ENCODE results near the gene ACTR1B. TPM values are rescaled to one million over a fixed set of nuclear protein-coding genes. Genes with fewer than 3 reads are reported as not detected.

Gene ACTR1B
- total RNA-seq, 1 experiment from 2014 or later = 58.2 TPM

DNA sequence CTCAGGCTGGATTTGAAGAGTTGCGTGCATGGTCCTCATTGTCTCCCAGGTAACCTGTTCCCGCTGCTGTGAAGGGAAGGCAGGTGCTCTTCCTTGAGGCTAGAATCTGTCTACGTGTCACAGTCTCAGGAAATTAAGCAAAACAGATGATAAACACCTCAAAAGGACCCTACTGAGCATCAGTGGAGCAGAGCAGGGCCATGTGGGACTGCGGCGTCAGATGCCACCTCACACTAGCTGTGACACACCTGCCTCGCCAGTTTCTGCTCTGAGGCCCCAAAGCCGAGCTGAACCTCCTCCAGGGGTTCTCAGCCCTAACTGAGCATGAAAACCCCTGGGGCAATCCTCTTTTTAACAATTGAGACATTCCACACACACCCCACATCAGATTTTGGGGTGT lies 7.7 kb upstream of the ACTR1B start:
- no peak for TF ChIP-seq MXD4 (CRISPR knock-in tag; IDR thresholded peaks at IDR 0.05; ENCODE audit: borderline replicate concordance)
- no peak for TF ChIP-seq ESRRA (CRISPR knock-in tag; IDR thresholded peaks at IDR 0.05; ENCODE audit: borderline replicate concordance)
- no peak for TF ChIP-seq CBFB (CRISPR knock-in tag; IDR thresholded peaks at IDR 0.05; ENCODE audit: low read depth)
- TF ChIP-seq, protein P1, sequence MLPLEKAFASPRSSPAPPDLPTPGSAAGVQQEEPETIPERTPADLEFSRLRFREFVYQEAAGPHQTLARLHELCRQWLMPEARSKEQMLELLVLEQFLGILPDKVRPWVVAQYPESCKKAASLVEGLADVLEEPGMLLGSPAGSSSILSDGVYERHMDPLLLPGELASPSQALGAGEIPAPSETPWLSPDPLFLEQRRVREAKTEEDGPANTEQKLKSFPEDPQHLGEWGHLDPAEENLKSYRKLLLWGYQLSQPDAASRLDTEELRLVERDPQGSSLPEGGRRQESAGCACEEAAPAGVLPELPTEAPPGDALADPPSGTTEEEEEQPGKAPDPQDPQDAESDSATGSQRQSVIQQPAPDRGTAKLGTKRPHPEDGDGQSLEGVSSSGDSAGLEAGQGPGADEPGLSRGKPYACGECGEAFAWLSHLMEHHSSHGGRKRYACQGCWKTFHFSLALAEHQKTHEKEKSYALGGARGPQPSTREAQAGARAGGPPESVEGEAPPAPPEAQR (CRISPR knock-in tag; IDR thresholded peaks at IDR 0.05) = no peak
- TF ChIP-seq, protein P2, sequence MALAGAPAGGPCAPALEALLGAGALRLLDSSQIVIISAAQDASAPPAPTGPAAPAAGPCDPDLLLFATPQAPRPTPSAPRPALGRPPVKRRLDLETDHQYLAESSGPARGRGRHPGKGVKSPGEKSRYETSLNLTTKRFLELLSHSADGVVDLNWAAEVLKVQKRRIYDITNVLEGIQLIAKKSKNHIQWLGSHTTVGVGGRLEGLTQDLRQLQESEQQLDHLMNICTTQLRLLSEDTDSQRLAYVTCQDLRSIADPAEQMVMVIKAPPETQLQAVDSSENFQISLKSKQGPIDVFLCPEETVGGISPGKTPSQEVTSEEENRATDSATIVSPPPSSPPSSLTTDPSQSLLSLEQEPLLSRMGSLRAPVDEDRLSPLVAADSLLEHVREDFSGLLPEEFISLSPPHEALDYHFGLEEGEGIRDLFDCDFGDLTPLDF (CRISPR knock-in tag; IDR thresholded peaks at IDR 0.05) = no peak
- TF ChIP-seq, protein P3, sequence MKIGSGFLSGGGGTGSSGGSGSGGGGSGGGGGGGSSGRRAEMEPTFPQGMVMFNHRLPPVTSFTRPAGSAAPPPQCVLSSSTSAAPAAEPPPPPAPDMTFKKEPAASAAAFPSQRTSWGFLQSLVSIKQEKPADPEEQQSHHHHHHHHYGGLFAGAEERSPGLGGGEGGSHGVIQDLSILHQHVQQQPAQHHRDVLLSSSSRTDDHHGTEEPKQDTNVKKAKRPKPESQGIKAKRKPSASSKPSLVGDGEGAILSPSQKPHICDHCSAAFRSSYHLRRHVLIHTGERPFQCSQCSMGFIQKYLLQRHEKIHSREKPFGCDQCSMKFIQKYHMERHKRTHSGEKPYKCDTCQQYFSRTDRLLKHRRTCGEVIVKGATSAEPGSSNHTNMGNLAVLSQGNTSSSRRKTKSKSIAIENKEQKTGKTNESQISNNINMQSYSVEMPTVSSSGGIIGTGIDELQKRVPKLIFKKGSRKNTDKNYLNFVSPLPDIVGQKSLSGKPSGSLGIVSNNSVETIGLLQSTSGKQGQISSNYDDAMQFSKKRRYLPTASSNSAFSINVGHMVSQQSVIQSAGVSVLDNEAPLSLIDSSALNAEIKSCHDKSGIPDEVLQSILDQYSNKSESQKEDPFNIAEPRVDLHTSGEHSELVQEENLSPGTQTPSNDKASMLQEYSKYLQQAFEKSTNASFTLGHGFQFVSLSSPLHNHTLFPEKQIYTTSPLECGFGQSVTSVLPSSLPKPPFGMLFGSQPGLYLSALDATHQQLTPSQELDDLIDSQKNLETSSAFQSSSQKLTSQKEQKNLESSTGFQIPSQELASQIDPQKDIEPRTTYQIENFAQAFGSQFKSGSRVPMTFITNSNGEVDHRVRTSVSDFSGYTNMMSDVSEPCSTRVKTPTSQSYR (CRISPR knock-in tag; IDR thresholded peaks at IDR 0.05) = no peak
- no peak for TF ChIP-seq SMAD3 (CRISPR knock-in tag; IDR thresholded peaks at IDR 0.05; ENCODE audit: borderline replicate concordance)
- no peak for TF ChIP-seq ZNF219 (CRISPR knock-in tag; IDR thresholded peaks at IDR 0.05; ENCODE audit: borderline replicate concordance)
- no peak for TF ChIP-seq NFATC4 (CRISPR knock-in tag; IDR thresholded peaks at IDR 0.05)
- no peak for TF ChIP-seq RELA (CRISPR knock-in tag; IDR thresholded peaks at IDR 0.05; ENCODE audit: borderline replicate concordance)
- TF ChIP-seq NR3C1 (CRISPR knock-in tag; conservative IDR thresholded peaks at IDR 0.05; ENCODE audit: low read depth) = no peak
- TF ChIP-seq, protein P4, sequence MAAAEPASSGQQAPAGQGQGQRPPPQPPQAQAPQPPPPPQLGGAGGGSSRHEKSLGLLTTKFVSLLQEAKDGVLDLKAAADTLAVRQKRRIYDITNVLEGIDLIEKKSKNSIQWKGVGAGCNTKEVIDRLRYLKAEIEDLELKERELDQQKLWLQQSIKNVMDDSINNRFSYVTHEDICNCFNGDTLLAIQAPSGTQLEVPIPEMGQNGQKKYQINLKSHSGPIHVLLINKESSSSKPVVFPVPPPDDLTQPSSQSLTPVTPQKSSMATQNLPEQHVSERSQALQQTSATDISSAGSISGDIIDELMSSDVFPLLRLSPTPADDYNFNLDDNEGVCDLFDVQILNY (CRISPR knock-in tag; IDR thresholded peaks at IDR 0.05) = no peak
- TF ChIP-seq ATF3 (CRISPR knock-in tag; conservative IDR thresholded peaks at IDR 0.05) = no peak
- TF ChIP-seq, protein P5, sequence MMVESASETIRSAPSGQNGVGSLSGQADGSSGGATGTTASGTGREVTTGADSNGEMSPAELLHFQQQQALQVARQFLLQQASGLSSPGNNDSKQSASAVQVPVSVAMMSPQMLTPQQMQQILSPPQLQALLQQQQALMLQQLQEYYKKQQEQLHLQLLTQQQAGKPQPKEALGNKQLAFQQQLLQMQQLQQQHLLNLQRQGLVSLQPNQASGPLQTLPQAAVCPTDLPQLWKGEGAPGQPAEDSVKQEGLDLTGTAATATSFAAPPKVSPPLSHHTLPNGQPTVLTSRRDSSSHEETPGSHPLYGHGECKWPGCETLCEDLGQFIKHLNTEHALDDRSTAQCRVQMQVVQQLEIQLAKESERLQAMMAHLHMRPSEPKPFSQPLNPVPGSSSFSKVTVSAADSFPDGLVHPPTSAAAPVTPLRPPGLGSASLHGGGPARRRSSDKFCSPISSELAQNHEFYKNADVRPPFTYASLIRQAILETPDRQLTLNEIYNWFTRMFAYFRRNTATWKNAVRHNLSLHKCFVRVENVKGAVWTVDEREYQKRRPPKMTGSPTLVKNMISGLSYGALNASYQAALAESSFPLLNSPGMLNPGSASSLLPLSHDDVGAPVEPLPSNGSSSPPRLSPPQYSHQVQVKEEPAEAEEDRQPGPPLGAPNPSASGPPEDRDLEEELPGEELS (CRISPR knock-in tag; IDR thresholded peaks at IDR 0.05) = no peak
- TF ChIP-seq, protein P6, sequence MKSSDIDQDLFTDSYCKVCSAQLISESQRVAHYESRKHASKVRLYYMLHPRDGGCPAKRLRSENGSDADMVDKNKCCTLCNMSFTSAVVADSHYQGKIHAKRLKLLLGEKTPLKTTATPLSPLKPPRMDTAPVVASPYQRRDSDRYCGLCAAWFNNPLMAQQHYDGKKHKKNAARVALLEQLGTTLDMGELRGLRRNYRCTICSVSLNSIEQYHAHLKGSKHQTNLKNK (CRISPR knock-in tag; IDR thresholded peaks at IDR 0.05) = no peak
- TF ChIP-seq IRF1 (CRISPR knock-in tag; IDR thresholded peaks at IDR 0.05) = no peak
- no peak for TF ChIP-seq PRRX2 (CRISPR knock-in tag; IDR thresholded peaks at IDR 0.05)
- no peak for TF ChIP-seq ELF4 (CRISPR knock-in tag; IDR thresholded peaks at IDR 0.05; ENCODE audit: low read depth)
- DNase-seq (ENCODE audit: low spot score) = no peak
- H3K36me3 Mint-ChIP-seq = no peaks in the 10 kb centered on the region
- ChIA-PET POLR2A (no interaction called here), CTCF (no interaction called here)
- ATAC-seq = no peak
- no peaks in the 10 kb centered on the region for H3K27me3 Mint-ChIP-seq (ENCODE audit: low read depth)
- no peaks in the 10 kb centered on the region; the same call in 1 of the 2 replicates for H3K9me3 Mint-ChIP-seq
- no peak overlapping the region for H3K27ac Mint-ChIP-seq
- peaks cover 25% of the 10 kb centered on the region for H3K4me1 Mint-ChIP-seq
- no peak overlapping the region for H3K4me3 Mint-ChIP-seq

All from WTC11 (cell line).